ENCODE data around the gene NEU2.
"Not testable (repeated sequence)": the region's sequence is repeated elsewhere in the genome, so short reads cannot be mapped to it uniquely, and the experiment has no call there.

The NEU2 gene

DNA sequence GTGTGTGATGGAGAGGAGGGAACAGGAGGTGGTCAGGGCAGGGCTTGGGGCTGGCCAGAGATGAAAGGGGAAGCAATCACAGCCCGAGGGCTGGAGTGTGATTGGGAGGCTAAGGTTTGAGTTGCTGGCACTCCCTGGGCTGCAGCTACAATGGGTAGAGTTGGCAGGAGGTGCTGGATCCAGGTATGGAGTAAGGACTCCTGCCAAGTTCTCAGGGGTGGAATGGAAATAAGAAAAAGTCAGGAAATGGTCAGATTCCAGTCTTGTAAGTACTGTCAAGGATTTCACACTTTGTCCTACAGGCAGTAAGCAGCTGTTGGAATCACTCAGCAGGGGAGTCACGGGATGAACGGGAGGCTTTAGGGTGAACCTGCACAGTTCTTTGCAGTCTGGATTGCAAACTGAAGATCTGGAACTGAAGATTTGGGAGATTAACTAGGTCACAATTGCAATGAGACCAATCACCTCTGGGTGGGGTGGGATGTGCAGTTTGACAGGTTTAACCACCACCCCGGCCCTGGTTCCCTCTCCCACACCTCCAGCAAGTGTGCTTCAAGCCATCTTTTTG is 16.8 kb downstream of the NEU2 start:
- Histone ChIP-seq H3K4me1 (ENCODE audit: control insufficient read depth, insufficient read depth, low read depth, low read length) (peaks cover 4% of the 10 kb centered on the region), H2BK12ac (ENCODE audit: low read length in 2 of 2) (no peak overlapping the region), H3K36me3 (ENCODE audit: control insufficient read depth in 1 of 2, insufficient read depth in 2 of 2, low read depth in 1 of 2, low read length in 2 of 2) (no peaks in the 10 kb centered on the region), H3K79me1 (replicated peaks; ENCODE audit: low read length, poor library complexity, severe bottlenecking) (no peaks in the 10 kb centered on the region), H4K91ac (ENCODE audit: low read length) (no peak overlapping the region), H3K9ac (ENCODE audit: low read length) (no peak overlapping the region), H3K4me3 (ENCODE audit: insufficient read depth in 1 of 2, low read depth in 1 of 2, low read length in 2 of 2) (no peak overlapping the region), H3K27me3 (ENCODE audit: control insufficient read depth in 1 of 2, insufficient read depth in 1 of 2, low read length in 2 of 2) (peaks cover 17 to 37% of the 10 kb centered on the region in 2 experiments), H2AFZ (ENCODE audit: low read depth, low read length) (no peak overlapping the region), H2BK15ac (ENCODE audit: low read depth, poor library complexity, severe bottlenecking) (no peak overlapping the region), H3K27ac (ENCODE audit: low read length, poor library complexity, severe bottlenecking) (no peak overlapping the region), H3K4ac (ENCODE audit: low read depth in 1 of 2, low read length in 2 of 2) (no peak overlapping the region), H3K4me2 (ENCODE audit: low read length, poor library complexity, severe bottlenecking) (no peak overlapping the region), H4K8ac (ENCODE audit: low read length) (no peak overlapping the region), H2BK5ac (ENCODE audit: low read depth, low read length, poor library complexity, severe bottlenecking) (no peak overlapping the region), H3K23ac (ENCODE audit: low read length in 2 of 2) (no peak overlapping the region), H3K18ac (ENCODE audit: low read depth in 1 of 2, low read length in 2 of 2) (no peak overlapping the region), H2BK120ac (ENCODE audit: low read depth, low read length) (no peak overlapping the region), H3K14ac (ENCODE audit: low read length in 2 of 2) (peak overlapping the region in 1 of 2 experiments; percentile 42), H3K9me3 (ENCODE audit: control insufficient read depth, low read length) (no peaks in the 10 kb centered on the region), H2AK5ac (ENCODE audit: low read length, severe bottlenecking) (no peak overlapping the region)
- 51% methylated on average over 4 of the region's 4 CpGs for WGBS
- no peak for DNase-seq

GRCh38 chr2:233051241-233052149 is 19.0 kb downstream of the NEU2 start:
- no peak overlapping the region for H4K91ac ChIP-seq (ENCODE audit: low read length)
- H3K18ac ChIP-seq (ENCODE audit: low read depth in 1 of 2, low read length in 2 of 2), result no peak overlapping the region
- peak; percentile 13 for DNase-seq
- no peak overlapping the region for H2BK12ac ChIP-seq (ENCODE audit: low read length in 2 of 2)
- no peak overlapping the region for H3K23ac ChIP-seq (ENCODE audit: low read length in 2 of 2)
- no peaks in the 10 kb centered on the region for H3K79me1 ChIP-seq (replicated peaks; ENCODE audit: low read length, poor library complexity, severe bottlenecking)
- H2BK120ac ChIP-seq (ENCODE audit: low read depth, low read length), result no peak overlapping the region
- H2AK5ac ChIP-seq (ENCODE audit: low read length, severe bottlenecking), result no peak overlapping the region
- no peak overlapping the region for H2AFZ ChIP-seq (ENCODE audit: low read depth, low read length)
- no peak overlapping the region for H3K4me3 ChIP-seq (ENCODE audit: insufficient read depth in 1 of 2, low read depth in 1 of 2, low read length in 2 of 2)
- no peak overlapping the region for H3K4me2 ChIP-seq (ENCODE audit: low read length, poor library complexity, severe bottlenecking)
- 22% methylated on average over 24 of the region's 24 CpGs for WGBS
- H3K27me3 ChIP-seq (ENCODE audit: control insufficient read depth in 1 of 2, insufficient read depth in 1 of 2, low read length in 2 of 2), result peaks cover 24 to 42% of the 10 kb centered on the region in 2 experiments
- no peak overlapping the region for H4K8ac ChIP-seq (ENCODE audit: low read length)
- H3K36me3 ChIP-seq (ENCODE audit: control insufficient read depth in 1 of 2, insufficient read depth in 2 of 2, low read depth in 1 of 2, low read length in 2 of 2), result no peaks in the 10 kb centered on the region
- no peak overlapping the region for H2BK5ac ChIP-seq (ENCODE audit: low read depth, low read length, poor library complexity, severe bottlenecking)
- no peak overlapping the region for H2BK15ac ChIP-seq (ENCODE audit: low read depth, poor library complexity, severe bottlenecking)
- no peak overlapping the region for H3K4ac ChIP-seq (ENCODE audit: low read depth in 1 of 2, low read length in 2 of 2)
- no peak overlapping the region for H3K27ac ChIP-seq (ENCODE audit: low read length, poor library complexity, severe bottlenecking)
- no peak overlapping the region for H3K14ac ChIP-seq (ENCODE audit: low read length in 2 of 2)
- H3K4me1 ChIP-seq (ENCODE audit: control insufficient read depth, insufficient read depth, low read depth, low read length), result peaks cover 4% of the 10 kb centered on the region
- H3K9ac ChIP-seq (ENCODE audit: low read length), result peak overlapping the region; percentile 24
- H3K9me3 ChIP-seq (ENCODE audit: control insufficient read depth, low read length), result no peaks in the 10 kb centered on the region

DNA sequence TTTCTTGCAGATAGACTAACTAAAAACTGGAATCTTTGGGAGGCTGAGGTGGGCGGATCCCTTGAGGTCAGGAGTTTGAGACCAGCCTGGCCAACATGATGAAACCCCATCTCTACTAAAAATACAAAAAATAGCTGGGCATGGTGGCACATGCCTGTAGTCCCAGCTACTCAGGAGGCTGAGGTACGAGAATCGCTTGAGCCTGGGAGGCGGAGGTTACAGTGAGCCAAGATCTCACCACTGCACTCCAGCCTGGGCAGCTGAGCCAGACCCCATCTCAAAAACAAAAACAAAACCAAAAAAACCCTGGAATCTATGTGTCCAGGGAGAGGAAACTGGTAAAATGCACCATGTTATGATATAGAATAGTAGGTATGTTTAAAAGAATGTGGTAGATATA is 20.0 kb downstream of the NEU2 start:
- not testable (repeated sequence) for H3K4ac ChIP-seq (ENCODE audit: low read depth in 1 of 2, low read length in 2 of 2); H2AK5ac ChIP-seq (ENCODE audit: low read length, severe bottlenecking); H2BK12ac ChIP-seq (ENCODE audit: low read length in 2 of 2); H3K4me2 ChIP-seq (ENCODE audit: low read length, poor library complexity, severe bottlenecking); H3K14ac ChIP-seq (ENCODE audit: low read length in 2 of 2); H3K79me1 ChIP-seq (replicated peaks; ENCODE audit: low read length, poor library complexity, severe bottlenecking); H4K91ac ChIP-seq (ENCODE audit: low read length); H3K36me3 ChIP-seq (ENCODE audit: control insufficient read depth in 1 of 2, insufficient read depth in 2 of 2, low read depth in 1 of 2, low read length in 2 of 2); H2BK15ac ChIP-seq (ENCODE audit: low read depth, poor library complexity, severe bottlenecking); H3K18ac ChIP-seq (ENCODE audit: low read depth in 1 of 2, low read length in 2 of 2); H2BK5ac ChIP-seq (ENCODE audit: low read depth, low read length, poor library complexity, severe bottlenecking); H4K8ac ChIP-seq (ENCODE audit: low read length); H3K4me1 ChIP-seq (ENCODE audit: control insufficient read depth, insufficient read depth, low read depth, low read length); H3K4me3 ChIP-seq (ENCODE audit: insufficient read depth in 1 of 2, low read depth in 1 of 2, low read length in 2 of 2); H2BK120ac ChIP-seq (ENCODE audit: low read depth, low read length); H3K23ac ChIP-seq (ENCODE audit: low read length in 2 of 2); H3K9ac ChIP-seq (ENCODE audit: low read length); H3K27ac ChIP-seq (ENCODE audit: low read length, poor library complexity, severe bottlenecking); DNase-seq; H3K9me3 ChIP-seq (ENCODE audit: control insufficient read depth, low read length); H2AFZ ChIP-seq (ENCODE audit: low read depth, low read length)
- 100% methylated on average over 4 of the region's 4 CpGs for WGBS
- H3K27me3 ChIP-seq (ENCODE audit: control insufficient read depth in 1 of 2, insufficient read depth in 1 of 2, low read length in 2 of 2), result peaks cover 24 to 36% of the 10 kb centered on the region in 2 experiments

- Histone ChIP-seq H3K4ac (ENCODE audit: low read depth in 1 of 2, low read length in 2 of 2) (no peak overlapping the region), H4K8ac (ENCODE audit: low read length) (no peak overlapping the region), H3K79me1 (replicated peaks; ENCODE audit: low read length, poor library complexity, severe bottlenecking) (no peaks in the 10 kb centered on the region), H3K18ac (ENCODE audit: low read depth in 1 of 2, low read length in 2 of 2) (no peak overlapping the region), H2BK120ac (ENCODE audit: low read depth, low read length) (no peak overlapping the region), H3K27me3 (ENCODE audit: control insufficient read depth in 1 of 2, insufficient read depth in 1 of 2, low read length in 2 of 2) (peaks cover 18 to 24% of the 10 kb centered on the region in 2 experiments), H3K9ac (ENCODE audit: low read length) (no peak overlapping the region), H3K9me3 (ENCODE audit: control insufficient read depth, low read length) (no peaks in the 10 kb centered on the region), H2BK12ac (ENCODE audit: low read length in 2 of 2) (no peak overlapping the region), H3K23ac (ENCODE audit: low read length in 2 of 2) (no peak overlapping the region), H3K36me3 (ENCODE audit: control insufficient read depth in 1 of 2, insufficient read depth in 2 of 2, low read depth in 1 of 2, low read length in 2 of 2) (no peaks in the 10 kb centered on the region), H2BK5ac (ENCODE audit: low read depth, low read length, poor library complexity, severe bottlenecking) (no peak overlapping the region), H3K4me1 (ENCODE audit: control insufficient read depth, insufficient read depth, low read depth, low read length) (peaks cover 4% of the 10 kb centered on the region), H3K14ac (ENCODE audit: low read length in 2 of 2) (no peak overlapping the region), H3K27ac (ENCODE audit: low read length, poor library complexity, severe bottlenecking) (no peak overlapping the region), H2AFZ (ENCODE audit: low read depth, low read length) (no peak overlapping the region), H2BK15ac (ENCODE audit: low read depth, poor library complexity, severe bottlenecking) (no peak overlapping the region), H4K91ac (ENCODE audit: low read length) (no peak overlapping the region), H3K4me3 (ENCODE audit: insufficient read depth in 1 of 2, low read depth in 1 of 2, low read length in 2 of 2) (no peak overlapping the region), H3K4me2 (ENCODE audit: low read length, poor library complexity, severe bottlenecking) (peak overlapping the region; percentile 12), H2AK5ac (ENCODE audit: low read length, severe bottlenecking) (no peak overlapping the region)
- peak; percentile 37 for DNase-seq
- 31% methylated on average over 22 of the region's 22 CpGs for WGBS
Measured at GRCh38 chr2:233053928-233054784, 21.7 kb downstream of the NEU2 start.

Data from mesenchymal stem cell (in vitro differentiated cells and primary cell).